ENCODE results near the gene IFT20.

Gene IFT20

GRCh38 chr17:28357901-28358197, 22.6 kb upstream of the IFT20 start:
- H3K36me3 ChIP-seq (ENCODE audit: control insufficient read depth, insufficient read depth, low read length, severe bottlenecking), result peaks cover 56% of the 10 kb centered on the region
- no peaks in the 10 kb centered on the region for H3K9me3 ChIP-seq (ENCODE audit: control insufficient read depth, low read length)

GRCh38 chr17:28357061-28357900, 22.0 kb upstream of the IFT20 start, which contains the start of gene POLDIP2:
Gene POLDIP2, minus strand, starts transcription at chr17:28357527. Its CDS starts 79 bp downstream, at chr17:28357448.
- Histone ChIP-seq H3K4me1 (ENCODE audit: control insufficient read depth, insufficient read depth, low read length) (peaks cover 23% of the 10 kb centered on the region), H3K27me3 (replicated peaks; ENCODE audit: control insufficient read depth, insufficient read depth, low read length) (no peaks in the 10 kb centered on the region), H3K9me3 (ENCODE audit: control insufficient read depth, low read length) (no peaks in the 10 kb centered on the region), H3K36me3 (ENCODE audit: control insufficient read depth, insufficient read depth, low read length, severe bottlenecking) (peaks cover 54% of the 10 kb centered on the region), H3K9ac (ENCODE audit: low read length) (peak within 1 kb of the TSS; percentile 99), H3K4me3 (ENCODE audit: low read length) (peak within 1 kb of the TSS; percentile 99)
- DNase-seq (ENCODE audit: low read depth), result peak; percentile 98

More at GRCh38 chr17:28357901-28358197, 22.6 kb upstream of the IFT20 start:
- no peak for DNase-seq (ENCODE audit: low read depth)
- Histone ChIP-seq H3K4me1 (ENCODE audit: control insufficient read depth, insufficient read depth, low read length) (peaks cover 23% of the 10 kb centered on the region), H3K4me3 (ENCODE audit: low read length) (peak overlapping the region; percentile 99), H3K27me3 (replicated peaks; ENCODE audit: control insufficient read depth, insufficient read depth, low read length) (no peaks in the 10 kb centered on the region), H3K9ac (ENCODE audit: low read length) (peak overlapping the region; percentile 99)

- DNase-seq (ENCODE audit: low read depth), result no peak
- H3K4me3 ChIP-seq (ENCODE audit: low read length), result no peak overlapping the region
- H3K9me3 ChIP-seq (ENCODE audit: control insufficient read depth, low read length), result no peaks in the 10 kb centered on the region
- no peaks in the 10 kb centered on the region for H3K27me3 ChIP-seq (replicated peaks; ENCODE audit: control insufficient read depth, insufficient read depth, low read length)
- peaks cover 94% of the 10 kb centered on the region for H3K36me3 ChIP-seq (ENCODE audit: control insufficient read depth, insufficient read depth, low read length, severe bottlenecking)
- peaks cover 17% of the 10 kb centered on the region for H3K4me1 ChIP-seq (ENCODE audit: control insufficient read depth, insufficient read depth, low read length)
- no peak overlapping the region for H3K9ac ChIP-seq (ENCODE audit: low read length)
These were observed 15.0 kb upstream of the IFT20 start for GRCh38 chr17:28350271-28350670.

GRCh38 chr17:28348979-28349378, 13.7 kb upstream of the IFT20 start:
- no peaks in the 10 kb centered on the region for H3K27me3 ChIP-seq (replicated peaks; ENCODE audit: control insufficient read depth, insufficient read depth, low read length)
- no peak overlapping the region for H3K9ac ChIP-seq (ENCODE audit: low read length)
- DNase-seq (ENCODE audit: low read depth), result no peak
- H3K9me3 ChIP-seq (ENCODE audit: control insufficient read depth, low read length), result no peaks in the 10 kb centered on the region
- no peak overlapping the region for H3K4me3 ChIP-seq (ENCODE audit: low read length)
- peaks cover 97% of the 10 kb centered on the region for H3K36me3 ChIP-seq (ENCODE audit: control insufficient read depth, insufficient read depth, low read length, severe bottlenecking)
- H3K4me1 ChIP-seq (ENCODE audit: control insufficient read depth, insufficient read depth, low read length), result peaks cover 17% of the 10 kb centered on the region

- peaks cover 97% of the 10 kb centered on the region for H3K36me3 ChIP-seq (ENCODE audit: control insufficient read depth, insufficient read depth, low read length, severe bottlenecking)
These were observed 12.1 kb upstream of the IFT20 start for GRCh38 chr17:28347261-28347891.

GRCh38 chr17:28346746-28347246, 11.5 kb upstream of the IFT20 start:
- DNase-seq (ENCODE audit: low read depth), result no peak
- Histone ChIP-seq H3K36me3 (ENCODE audit: control insufficient read depth, insufficient read depth, low read length, severe bottlenecking) (peaks cover 98% of the 10 kb centered on the region), H3K9ac (ENCODE audit: low read length) (peak overlapping the region; percentile 2)

More at GRCh38 chr17:28347261-28347891, 12.1 kb upstream of the IFT20 start:
- Histone ChIP-seq H3K27me3 (replicated peaks; ENCODE audit: control insufficient read depth, insufficient read depth, low read length) (no peaks in the 10 kb centered on the region), H3K4me3 (ENCODE audit: low read length) (no peak overlapping the region), H3K4me1 (ENCODE audit: control insufficient read depth, insufficient read depth, low read length) (peaks cover 17% of the 10 kb centered on the region), H3K9ac (ENCODE audit: low read length) (peak overlapping the region; percentile 33), H3K9me3 (ENCODE audit: control insufficient read depth, low read length) (no peaks in the 10 kb centered on the region)
- peak; percentile 84 for DNase-seq (ENCODE audit: low read depth)

GRCh38 chr17:28346199-28346580, 10.9 kb upstream of the IFT20 start:
- Histone ChIP-seq H3K27me3 (replicated peaks; ENCODE audit: control insufficient read depth, insufficient read depth, low read length) (no peaks in the 10 kb centered on the region), H3K9me3 (ENCODE audit: control insufficient read depth, low read length) (no peaks in the 10 kb centered on the region), H3K4me3 (ENCODE audit: low read length) (no peak overlapping the region), H3K9ac (ENCODE audit: low read length) (no peak overlapping the region), H3K4me1 (ENCODE audit: control insufficient read depth, insufficient read depth, low read length) (peaks cover 17% of the 10 kb centered on the region), H3K36me3 (ENCODE audit: control insufficient read depth, insufficient read depth, low read length, severe bottlenecking) (peaks cover 98% of the 10 kb centered on the region)
- no peak for DNase-seq (ENCODE audit: low read depth)

More at GRCh38 chr17:28346746-28347246, 11.5 kb upstream of the IFT20 start:
- Histone ChIP-seq H3K4me3 (ENCODE audit: low read length) (no peak overlapping the region), H3K4me1 (ENCODE audit: control insufficient read depth, insufficient read depth, low read length) (peaks cover 17% of the 10 kb centered on the region), H3K27me3 (replicated peaks; ENCODE audit: control insufficient read depth, insufficient read depth, low read length) (no peaks in the 10 kb centered on the region), H3K9me3 (ENCODE audit: control insufficient read depth, low read length) (no peaks in the 10 kb centered on the region)

GRCh38 chr17:28345419-28346198, 10.3 kb upstream of the IFT20 start:
- no peaks in the 10 kb centered on the region for H3K9me3 ChIP-seq (ENCODE audit: control insufficient read depth, low read length)
- H3K4me1 ChIP-seq (ENCODE audit: control insufficient read depth, insufficient read depth, low read length), result peaks cover 17% of the 10 kb centered on the region
- H3K36me3 ChIP-seq (ENCODE audit: control insufficient read depth, insufficient read depth, low read length, severe bottlenecking), result peaks cover 97% of the 10 kb centered on the region
- no peak overlapping the region for H3K9ac ChIP-seq (ENCODE audit: low read length)
- DNase-seq (ENCODE audit: low read depth), result no peak
- H3K27me3 ChIP-seq (replicated peaks; ENCODE audit: control insufficient read depth, insufficient read depth, low read length), result no peaks in the 10 kb centered on the region
- no peak overlapping the region for H3K4me3 ChIP-seq (ENCODE audit: low read length)

- Histone ChIP-seq H3K36me3 (ENCODE audit: control insufficient read depth, insufficient read depth, low read length, severe bottlenecking) (peaks cover 94% of the 10 kb centered on the region), H3K9me3 (ENCODE audit: control insufficient read depth, low read length) (no peaks in the 10 kb centered on the region), H3K4me1 (ENCODE audit: control insufficient read depth, insufficient read depth, low read length) (peaks cover 17% of the 10 kb centered on the region), H3K9ac (ENCODE audit: low read length) (no peak overlapping the region), H3K4me3 (ENCODE audit: low read length) (no peak overlapping the region), H3K27me3 (replicated peaks; ENCODE audit: control insufficient read depth, insufficient read depth, low read length) (no peaks in the 10 kb centered on the region)
- no peak for DNase-seq (ENCODE audit: low read depth)
These were observed 9.2 kb upstream of the IFT20 start for GRCh38 chr17:28344435-28344901.

- no peak for DNase-seq (ENCODE audit: low read depth)
- Histone ChIP-seq H3K4me3 (ENCODE audit: low read length) (no peak overlapping the region), H3K9ac (ENCODE audit: low read length) (no peak overlapping the region), H3K4me1 (ENCODE audit: control insufficient read depth, insufficient read depth, low read length) (peaks cover 17% of the 10 kb centered on the region), H3K9me3 (ENCODE audit: control insufficient read depth, low read length) (no peaks in the 10 kb centered on the region), H3K36me3 (ENCODE audit: control insufficient read depth, insufficient read depth, low read length, severe bottlenecking) (peaks cover 89% of the 10 kb centered on the region), H3K27me3 (replicated peaks; ENCODE audit: control insufficient read depth, insufficient read depth, low read length) (no peaks in the 10 kb centered on the region)
These were observed 8.7 kb upstream of the IFT20 start for GRCh38 chr17:28344011-28344410.

- peaks cover 84% of the 10 kb centered on the region for H3K36me3 ChIP-seq (ENCODE audit: control insufficient read depth, insufficient read depth, low read length, severe bottlenecking)
- H3K27me3 ChIP-seq (replicated peaks; ENCODE audit: control insufficient read depth, insufficient read depth, low read length), result no peaks in the 10 kb centered on the region
- no peak for DNase-seq (ENCODE audit: low read depth)
- no peak overlapping the region for H3K4me3 ChIP-seq (ENCODE audit: low read length)
- H3K9ac ChIP-seq (ENCODE audit: low read length), result no peak overlapping the region
- peaks cover 17% of the 10 kb centered on the region for H3K4me1 ChIP-seq (ENCODE audit: control insufficient read depth, insufficient read depth, low read length)
- H3K9me3 ChIP-seq (ENCODE audit: control insufficient read depth, low read length), result no peaks in the 10 kb centered on the region
These were observed 8.2 kb upstream of the IFT20 start for GRCh38 chr17:28343491-28343932.
